OCI-M1 (cell line): ENCODE data around the gene CDYL2.
A peak's percentile ranks its signal among the peaks of the same experiment; 100 is the strongest.
"Not testable (repeated sequence)": the region's sequence is repeated elsewhere in the genome, so short reads cannot be mapped to it uniquely, and the experiment has no call there.

ENCODE experiments used
- DNase-seq: peaks from one replicate; lab custom pipeline; 2025; lab: John Stamatoyannopoulos, UW

CDYL2 gene

DNA sequence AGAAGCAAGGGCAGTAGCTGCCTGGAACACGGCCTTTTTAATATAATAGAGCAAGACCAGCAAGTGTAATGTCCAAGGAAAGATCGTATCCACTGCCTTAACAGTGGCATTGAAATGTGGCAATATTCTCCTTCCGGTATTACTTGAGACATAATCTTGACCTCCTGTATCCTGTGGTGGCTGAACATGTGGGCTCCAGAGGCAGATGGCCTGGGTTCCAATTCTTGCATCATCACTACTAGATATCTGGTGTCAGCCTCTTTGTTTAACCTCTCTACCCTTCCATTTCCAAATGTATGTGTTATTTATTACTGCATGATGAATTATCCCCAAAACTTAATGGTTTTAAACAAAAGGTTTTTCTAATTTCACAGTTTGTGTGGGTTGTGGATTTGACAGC, 3.5 kb upstream of the CDYL2 start:
- no peak for DNase-seq

DNA sequence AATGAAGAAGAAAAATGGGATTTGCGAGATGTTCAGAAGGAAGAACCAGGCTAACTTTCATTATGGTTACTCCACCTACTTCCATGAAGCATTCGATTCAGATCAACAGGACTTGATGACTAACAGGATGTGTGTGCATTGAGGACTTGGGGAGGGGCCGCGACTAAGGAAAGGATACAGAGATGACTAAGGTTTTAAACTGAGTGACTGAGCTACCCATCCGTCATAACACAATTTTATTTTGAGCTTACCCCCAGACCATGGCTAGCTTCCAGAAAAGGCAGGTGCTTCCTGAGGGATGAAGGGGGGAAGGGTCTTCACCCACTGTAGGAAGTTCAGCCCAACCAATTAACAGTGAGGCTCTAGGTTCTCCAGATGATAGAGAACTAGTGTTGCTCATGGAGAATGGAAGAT, 2.5 kb upstream of the CDYL2 start:
- no peak for DNase-seq

DNA sequence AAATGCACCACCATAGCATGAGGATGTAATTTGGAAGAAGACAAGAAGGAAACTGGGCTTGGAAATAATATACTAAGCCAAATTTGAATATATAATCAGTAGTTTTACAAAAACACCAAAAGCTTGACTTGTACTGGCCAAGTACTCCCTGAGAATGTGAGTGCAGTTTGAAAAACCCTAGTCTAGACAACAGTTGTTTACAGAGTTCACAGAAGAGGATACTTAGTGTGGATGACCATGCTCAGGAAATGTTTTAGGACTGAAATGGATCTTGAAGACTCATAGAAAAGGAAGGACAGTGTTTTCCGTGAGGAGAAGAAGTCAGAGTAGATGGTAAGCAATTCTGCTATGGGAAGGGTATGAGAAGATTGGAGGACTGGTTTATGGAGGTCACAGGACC, 1.9 kb upstream of the CDYL2 start:
- no peak for DNase-seq

DNA sequence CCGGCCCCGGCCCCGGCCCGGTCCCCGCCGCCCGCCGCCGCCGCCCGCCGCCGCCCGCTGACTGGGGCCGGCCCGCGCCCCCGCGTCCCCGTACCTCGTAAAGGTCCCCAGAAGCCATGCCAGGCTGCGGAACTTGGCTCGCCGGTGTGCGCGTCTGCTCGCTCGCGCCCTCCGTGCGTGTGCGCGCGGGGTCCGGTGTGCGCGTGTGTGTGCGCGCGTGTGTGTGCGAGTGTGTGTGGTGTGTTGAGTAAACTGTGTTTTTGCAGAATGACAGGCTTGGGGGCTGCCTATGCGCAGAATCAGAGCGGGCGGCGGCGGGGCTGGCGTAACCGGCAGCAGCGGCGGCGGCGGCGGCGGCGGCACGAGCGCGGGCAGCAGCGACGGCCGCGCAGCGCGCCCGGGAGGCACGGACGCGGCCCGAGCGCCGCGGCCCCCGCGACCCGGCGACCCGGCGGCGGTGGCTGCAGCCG, 307 bp downstream of the CDYL2 start:
- DNase-seq: no peak

DNA sequence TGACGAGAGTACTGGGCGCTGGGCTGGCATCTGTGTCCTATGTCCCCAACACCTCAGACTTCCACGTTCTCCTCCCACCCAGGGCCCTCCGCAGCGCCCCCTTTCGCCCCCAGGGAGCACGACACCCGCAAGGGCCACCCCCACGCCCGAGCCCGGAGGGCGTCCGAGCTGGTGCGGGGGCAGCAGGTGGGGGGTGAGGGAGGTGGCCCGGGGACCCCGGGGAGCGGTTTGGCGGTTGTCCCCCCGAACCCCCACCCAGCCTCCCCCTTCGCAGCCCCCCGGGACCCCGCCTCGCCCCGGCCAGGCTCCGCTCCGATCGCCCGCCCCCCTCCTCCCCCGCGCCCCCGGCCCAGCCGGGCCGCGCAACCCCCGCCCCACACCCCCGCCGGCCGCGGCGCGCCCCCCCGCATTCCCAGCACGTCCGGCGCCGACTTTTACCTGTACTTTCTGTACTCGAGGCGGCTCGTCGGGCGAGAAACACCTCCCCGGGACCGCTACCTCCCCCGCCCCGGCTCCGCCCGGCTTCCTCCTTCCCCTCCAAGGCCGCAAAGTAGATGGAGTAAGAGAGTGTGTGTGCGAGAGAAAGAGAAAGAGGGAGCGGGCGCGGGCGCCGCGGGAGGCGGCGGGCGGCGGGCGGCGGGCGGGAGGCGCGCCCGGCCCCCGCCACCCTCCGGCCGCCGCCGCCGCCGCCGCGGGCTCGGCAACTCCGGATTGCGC, 901 bp downstream of the CDYL2 start:
- no peak for DNase-seq

DNA sequence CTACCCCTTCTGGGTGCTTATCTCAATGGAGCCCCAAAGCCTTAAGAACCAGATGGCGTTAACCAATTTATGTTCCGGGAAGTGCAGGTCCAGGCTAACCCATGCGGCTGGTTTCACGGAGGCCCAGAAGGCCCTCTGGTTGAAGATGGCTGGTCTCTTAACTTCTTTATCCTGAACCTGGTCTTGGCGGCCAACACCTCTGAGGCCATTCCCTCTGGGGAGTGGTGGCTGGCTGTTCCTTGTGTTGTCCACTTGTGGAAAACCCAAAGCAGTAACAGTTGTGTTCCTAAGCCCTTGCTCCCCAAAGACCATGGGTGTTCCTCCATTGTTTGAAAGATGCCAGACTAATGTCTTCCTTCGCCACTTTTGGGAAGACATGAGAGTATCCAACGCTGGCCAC, 1.5 kb downstream of the CDYL2 start:
- DNase-seq: no peak

DNA sequence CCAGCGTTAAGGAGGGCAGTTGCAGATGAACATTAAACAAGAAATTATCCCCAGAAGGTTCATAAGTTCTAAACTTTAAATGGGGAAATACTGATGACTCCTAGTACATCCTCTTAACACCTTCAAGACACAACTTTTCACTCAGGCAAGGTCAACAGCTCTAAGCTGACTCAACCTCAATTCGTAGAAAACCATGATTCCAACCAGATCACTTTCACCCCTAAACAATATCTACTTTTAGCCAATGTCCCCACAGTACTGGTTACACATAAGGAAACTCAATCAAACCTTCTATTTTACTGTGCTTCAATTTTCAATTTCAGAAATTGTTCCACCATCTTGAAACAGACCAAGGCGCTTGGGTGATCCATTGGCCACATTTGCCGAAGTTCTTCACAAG, 2.3 kb downstream of the CDYL2 start:
- no peak for DNase-seq

DNA sequence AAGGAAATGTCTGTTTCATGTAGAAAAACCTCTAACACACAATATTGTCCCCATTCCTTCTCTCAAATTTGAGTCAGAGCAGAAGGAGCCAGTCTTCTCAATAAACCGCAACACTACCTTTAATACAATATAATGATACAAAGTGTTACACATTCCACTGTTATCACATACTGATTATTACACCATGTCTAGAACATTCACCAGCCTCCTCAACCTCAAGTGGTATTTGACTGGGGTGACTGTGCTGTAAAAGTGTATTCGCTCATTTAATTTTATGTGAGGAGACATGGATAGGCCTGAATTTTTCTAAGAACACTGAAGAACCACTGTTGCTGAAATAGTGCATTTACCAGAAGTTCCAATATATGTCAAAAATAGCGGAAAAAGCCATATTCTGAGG, 10.3 kb downstream of the CDYL2 start:
- DNase-seq: no peak

DNA sequence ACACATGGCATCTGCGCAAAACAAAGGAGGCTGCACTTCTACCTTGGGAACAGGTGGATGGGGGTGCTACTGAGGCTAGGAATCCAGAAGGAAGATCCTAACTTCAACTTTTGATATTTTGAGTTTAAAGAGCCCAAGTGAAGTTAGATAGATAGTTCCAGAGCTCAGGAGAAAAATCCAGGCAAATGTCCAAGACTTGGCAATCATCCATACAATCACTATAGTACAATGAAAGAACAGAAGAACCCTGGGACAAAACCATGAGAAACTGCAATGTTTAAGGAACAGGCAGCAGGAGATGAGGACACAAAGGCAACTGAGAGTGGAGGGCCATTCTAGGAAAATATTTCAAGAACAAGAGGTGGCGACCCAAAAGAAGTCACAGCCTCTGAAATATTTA, 12.4 kb downstream of the CDYL2 start:
- no peak for DNase-seq

DNA sequence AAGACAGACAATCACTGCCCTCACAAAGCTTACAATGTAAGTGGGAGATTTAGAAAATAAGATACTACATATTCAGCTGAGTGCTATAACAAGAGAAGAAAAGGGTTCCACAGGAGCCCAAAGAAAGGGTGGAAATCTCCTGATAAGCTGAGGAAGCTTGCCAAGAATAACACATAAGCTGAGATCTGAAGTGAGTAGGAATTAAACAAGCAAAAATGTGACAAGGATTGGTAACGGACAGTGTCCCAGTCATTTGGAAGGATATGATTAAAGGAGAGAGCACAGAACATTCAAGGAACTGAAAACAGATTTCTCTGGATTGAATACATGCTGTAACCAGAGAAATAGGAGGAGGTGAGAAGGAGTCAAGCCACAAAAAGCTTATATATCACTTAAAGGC, 13.0 kb downstream of the CDYL2 start:
- no peak for DNase-seq

DNA sequence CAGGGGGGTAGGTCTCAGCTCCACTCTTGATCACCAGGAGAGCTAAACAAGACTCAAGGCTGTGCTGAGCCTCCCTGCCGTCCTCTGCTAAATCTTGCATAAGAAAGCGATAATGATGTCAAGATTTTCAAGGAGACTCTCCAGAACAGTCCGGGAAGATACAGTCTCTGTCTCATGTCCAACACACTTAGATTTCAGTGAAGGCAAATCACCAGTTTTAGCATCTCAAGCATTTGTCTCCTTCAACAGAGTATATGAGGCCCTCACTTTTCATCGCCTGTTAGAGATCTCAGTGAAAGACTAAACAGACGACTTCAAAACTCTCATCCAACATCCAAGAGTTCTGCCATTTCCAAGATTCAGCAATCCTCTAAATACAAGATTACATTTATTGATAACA, 13.6 kb downstream of the CDYL2 start:
- no peak for DNase-seq

DNA sequence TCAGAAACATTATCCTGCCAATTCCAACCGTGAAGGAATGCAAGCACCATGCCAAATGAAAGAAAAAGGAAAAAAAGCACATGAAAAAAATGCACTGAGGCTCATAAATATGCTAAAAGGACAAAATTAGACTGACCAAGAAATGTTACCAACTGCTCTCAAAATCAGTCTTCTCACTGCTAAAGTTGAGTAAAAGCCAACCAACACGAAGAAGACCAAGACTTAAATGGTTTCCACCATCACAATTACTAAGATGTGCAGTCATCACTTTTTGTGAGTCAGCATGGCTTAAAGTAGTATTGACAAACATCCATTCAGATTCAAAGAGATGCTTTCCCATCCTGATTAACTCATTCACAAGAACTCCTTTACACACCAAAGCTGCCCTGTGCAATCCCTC, 16.4 kb downstream of the CDYL2 start:
- DNase-seq: no peak

DNA sequence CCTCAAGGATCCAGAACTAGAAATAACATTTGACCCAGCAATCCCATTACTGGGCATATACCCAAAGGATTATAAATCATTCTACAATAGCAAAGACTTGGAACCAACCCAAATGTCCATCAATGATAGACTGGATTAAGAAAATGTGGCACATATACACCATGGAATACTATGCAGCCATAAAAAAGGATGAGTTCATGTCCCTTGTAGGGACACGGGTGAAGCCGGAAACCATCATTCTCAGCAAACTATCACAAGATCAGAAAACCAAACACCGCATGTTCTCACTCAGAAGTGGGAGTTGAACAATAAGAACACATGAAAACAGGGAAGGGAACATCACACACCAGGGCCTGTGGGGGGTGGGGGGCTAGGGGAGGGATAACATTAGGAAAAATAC, 17.8 kb downstream of the CDYL2 start:
- not testable (repeated sequence) for DNase-seq

DNA sequence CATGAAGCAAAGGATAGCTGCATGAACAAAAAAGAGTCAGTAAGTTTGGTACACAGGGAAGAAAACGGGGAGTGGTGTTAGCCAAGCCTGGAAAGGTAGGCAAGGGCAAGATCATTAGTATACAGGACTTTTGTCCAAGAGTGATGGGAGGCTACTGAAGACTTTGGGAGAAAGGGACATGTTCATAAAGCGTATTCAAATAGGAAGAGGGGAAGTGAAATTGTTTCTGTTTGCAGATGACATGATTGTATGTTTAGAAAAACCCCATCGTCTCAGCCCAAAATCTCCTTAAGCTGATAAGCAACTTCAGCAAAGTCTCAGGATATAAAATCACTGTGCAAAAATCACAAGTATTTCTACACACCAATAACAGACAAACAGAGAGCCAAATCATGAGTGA, 19.4 kb downstream of the CDYL2 start:
- no peak for DNase-seq

DNA sequence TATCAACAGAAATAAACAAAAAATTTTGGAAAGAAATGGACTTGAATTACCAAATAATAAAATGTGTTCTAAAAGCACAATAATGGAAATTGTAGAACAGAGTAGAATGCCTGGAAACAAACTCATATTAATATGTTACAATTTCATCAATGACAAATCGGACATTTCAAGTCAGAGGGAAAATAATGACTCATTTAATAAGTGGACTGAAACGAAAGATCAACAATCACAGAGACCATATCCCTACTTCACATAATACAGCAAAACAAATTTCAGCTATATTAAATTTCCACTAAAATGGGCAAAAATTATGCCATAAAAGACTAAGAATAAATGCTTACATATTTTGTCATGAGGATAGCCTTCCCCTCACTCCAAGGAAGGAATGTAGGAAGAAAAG, 25.7 kb downstream of the CDYL2 start:
- DNase-seq: no peak

DNA sequence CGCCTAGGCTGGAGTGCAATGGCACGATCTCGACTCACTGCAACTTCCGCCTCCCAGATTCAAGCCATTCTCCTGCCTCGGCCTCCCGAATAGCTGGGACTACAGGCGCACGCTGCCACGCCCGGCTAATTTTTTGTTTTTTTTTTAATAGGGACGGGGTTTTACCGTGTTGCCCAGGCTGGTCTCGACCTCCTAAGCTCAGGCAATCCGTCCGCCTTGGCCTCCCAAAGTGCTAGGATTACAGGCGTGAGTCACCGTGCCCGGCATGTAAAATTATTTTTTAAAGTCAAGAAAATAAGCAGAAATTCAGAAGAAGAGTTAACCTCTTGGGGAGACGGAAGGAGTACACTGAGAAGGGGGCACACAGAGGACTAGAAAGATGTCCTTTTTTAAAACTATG, 27.5 kb downstream of the CDYL2 start:
- no peak for DNase-seq

DNA sequence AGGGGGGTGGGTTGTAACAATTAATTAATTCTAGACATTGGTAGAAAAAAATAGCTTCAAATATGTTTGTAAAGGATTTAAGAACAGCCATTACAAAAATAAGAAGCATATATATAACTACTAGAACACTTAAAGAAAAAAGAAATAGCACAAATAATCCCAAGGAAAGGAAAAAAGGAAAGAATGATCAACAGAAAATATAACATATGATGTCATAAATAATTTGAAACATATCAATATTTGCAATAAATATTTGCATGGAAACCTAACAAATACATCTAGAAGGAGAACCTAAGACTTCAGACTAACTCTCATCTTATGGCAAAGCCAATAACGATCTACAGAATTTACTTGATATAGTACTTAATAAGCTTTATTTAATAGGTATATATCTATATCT, 28.9 kb downstream of the CDYL2 start:
- DNase-seq: no peak

DNA sequence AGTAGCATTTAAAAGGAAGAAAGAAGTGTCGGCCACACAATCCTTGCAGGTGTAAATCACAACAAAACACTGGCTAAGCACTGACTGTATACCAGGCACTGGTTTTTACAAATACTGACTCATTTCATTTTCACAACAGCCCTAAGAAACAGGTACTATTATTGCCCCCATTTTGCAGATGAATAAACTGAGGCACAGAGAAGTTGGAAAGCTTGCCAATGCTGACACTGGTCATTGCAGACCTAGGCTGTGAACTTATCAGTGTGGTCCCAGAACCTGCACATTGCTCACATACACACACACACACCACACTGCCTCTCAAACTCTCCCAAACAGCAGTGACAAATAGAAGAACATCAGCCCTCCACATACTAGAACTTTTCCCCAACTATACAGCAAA, 37.6 kb downstream of the CDYL2 start:
- DNase-seq: no peak

DNA sequence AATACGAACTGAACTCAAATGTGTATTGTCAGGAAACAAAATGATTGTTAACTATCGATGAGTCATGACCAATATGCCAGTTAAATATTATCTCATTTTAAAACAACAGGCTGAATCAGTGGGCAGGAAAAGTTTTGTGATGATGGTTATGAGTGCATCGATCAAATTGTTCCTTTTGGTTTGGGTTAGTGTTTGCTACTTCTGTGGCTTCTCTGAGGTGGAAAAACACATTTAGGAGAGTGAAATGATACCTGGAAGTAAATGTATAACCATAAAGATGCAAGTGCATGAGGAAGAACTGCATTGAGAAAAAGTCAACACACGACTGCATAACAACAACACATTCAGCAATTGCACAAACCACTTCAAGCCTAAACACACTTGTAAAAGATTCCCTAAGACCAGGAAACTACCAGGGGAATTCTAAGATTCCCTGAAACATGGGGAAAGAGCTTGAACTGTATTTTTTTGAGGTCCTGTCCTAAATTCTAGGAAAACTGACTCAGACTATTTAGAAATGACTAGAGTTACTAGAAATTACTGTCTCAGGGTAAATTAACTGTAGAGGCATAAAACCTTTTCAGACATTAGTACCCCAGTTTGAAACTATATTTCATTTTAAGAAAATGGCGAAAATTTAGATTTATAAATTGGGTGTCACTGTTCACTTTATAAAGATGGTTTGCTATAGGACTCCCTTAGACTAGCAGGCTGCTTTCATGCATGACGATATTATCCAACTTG, 44.8 kb downstream of the CDYL2 start:
- DNase-seq: no peak

DNA sequence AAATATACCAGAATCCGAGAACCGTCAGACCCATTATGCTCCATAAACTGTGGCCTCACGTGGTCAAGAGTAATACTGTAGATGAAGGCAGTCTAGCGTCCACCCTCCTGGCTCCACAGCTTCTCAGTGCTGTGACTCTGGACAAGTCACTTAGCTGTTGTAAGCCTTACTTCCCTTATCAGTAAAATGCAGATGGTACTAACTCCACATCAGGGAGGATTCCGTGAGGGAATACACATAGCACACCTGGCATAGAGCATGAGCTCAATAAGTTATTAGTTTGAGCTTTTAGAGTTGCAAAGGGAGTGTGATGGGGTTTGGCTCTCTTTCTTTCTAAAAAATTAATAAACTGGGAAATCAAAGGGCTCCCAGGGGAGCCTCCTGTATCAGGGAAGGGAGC, 49.9 kb downstream of the CDYL2 start:
- peak; percentile 3 for DNase-seq

DNA sequence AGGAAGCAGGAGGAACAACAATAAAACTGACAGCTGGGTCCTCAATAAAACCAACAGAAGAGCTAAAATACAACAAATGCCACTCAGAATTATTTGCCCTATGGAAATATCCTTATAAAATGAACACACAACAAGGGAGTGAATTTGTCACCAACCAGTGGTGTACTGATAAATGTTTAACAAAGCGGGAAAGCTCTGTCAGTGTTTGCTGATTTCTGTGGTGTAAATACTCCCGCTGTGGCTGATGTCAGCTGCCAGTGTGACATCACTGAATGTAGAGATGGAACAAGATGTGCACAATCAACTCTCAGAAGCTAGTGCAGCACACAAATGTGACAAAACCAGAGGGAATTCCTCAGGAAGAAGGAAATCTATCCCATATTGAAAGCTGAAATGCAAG, 51.9 kb downstream of the CDYL2 start:
- no peak for DNase-seq

DNA sequence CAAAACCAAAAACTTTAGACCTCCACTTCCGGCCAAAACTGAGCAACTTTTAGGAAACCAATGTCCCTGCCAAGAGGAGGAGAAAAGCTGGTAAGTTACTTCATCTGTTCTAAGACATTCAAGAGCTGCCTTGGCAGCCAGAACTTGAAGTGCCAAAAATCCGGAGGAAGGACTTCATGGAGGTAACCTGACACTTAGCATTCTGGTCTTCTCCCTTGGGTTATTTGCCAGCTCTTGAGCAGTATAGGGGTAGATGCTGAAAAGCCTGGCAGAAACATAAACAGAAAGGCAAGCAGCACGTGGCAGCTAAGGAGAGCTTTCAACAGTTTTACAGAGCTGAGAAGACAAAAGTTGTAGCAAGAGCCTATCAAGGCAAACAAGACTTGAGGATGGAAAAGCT, 53.2 kb downstream of the CDYL2 start:
- no peak for DNase-seq

DNA sequence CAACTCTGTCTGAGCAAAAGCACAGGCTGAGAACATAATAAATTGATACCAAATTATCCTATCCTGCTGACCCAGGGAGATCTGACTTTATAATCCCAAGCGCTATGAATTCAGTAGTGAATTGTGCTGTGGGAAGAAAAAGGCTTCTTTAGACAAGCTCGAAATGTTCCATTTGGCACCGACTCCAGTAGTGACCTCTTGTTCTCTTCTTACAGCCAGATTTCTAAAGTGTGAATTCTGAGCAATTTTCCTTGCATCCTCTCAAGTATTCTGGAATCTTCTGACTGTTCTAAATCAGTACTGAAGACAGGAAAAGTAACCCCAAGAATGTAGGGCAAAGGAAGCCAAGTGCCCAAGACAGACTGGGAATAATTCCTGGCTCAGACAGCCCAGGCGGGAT, 58.2 kb downstream of the CDYL2 start:
- DNase-seq: no peak

DNA sequence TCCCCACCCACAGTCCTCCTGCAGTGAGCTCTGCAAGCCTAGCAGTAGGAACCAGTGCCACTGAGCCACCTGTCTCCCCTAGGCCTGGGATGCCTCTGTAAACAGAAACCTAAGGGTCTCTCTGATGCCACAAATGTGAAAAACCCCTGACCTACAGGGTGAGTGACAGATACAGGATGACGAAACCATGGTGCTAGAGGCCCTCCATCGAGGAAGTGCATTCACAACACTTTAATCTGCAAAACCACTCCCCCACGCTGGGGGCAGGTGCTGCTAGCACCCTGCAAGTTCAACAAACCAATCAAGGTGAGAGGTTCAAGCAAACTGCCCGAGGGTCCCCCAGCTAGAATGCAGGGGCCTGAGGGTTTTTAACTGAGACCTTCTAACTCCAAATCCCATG, 59.5 kb downstream of the CDYL2 start:
- no peak for DNase-seq
